Mucosa of rectum (tissue), 2 donors: ENCODE results near the gene MS4A18.
"Not testable (repeated sequence)": the region's sequence is repeated elsewhere in the genome, so short reads cannot be mapped to it uniquely, and the experiment has no call there.

Experiments used
- H3K27ac ChIP-seq, 2 donors: one replicate each; pipeline ENCODE4 v1.7.0; 2013; ENCODE audit warnings: inconsistent platforms in 2 of 2, low read depth in 2 of 2, low read length in 2 of 2
- H3K27me3 ChIP-seq, 2 donors: one replicate each; pipeline ENCODE4 v1.7.0; 2013; ENCODE audit warnings: low read length in 2 of 2; ENCODE audit not compliant: control insufficient read depth in 2 of 2, insufficient read depth in 2 of 2
- H3K36me3 ChIP-seq, 2 donors: one replicate each; pipeline ENCODE4 v1.7.0; 2013; ENCODE audit warnings: low read length in 2 of 2; ENCODE audit not compliant: control insufficient read depth in 2 of 2, insufficient read depth in 2 of 2
- H3K4me1 ChIP-seq, 2 donors: one replicate each; pipeline ENCODE4 v1.7.0; 2013; ENCODE audit warnings: low read length in 2 of 2, mild to moderate bottlenecking in 1 of 2; ENCODE audit not compliant: control insufficient read depth in 2 of 2, insufficient read depth in 2 of 2
- H3K4me3 ChIP-seq, 2 donors: one replicate each; pipeline ENCODE4 v1.7.0; 2013; ENCODE audit warnings: low read length in 2 of 2
- H3K9ac ChIP-seq, 2 donors: one replicate each; pipeline ENCODE4 v1.7.0; 2013; ENCODE audit warnings: low read length in 2 of 2, low read depth in 1 of 2, mild to moderate bottlenecking in 1 of 2
- H3K9me3 ChIP-seq, 2 donors: one replicate each; pipeline ENCODE4 v1.7.0; 2013; ENCODE audit warnings: low read length in 2 of 2; ENCODE audit not compliant: control insufficient read depth in 2 of 2
- donor health status: healthy.
- donor health status: Normal muscosa, but diverticular disease.

Gene MS4A18

DNA sequence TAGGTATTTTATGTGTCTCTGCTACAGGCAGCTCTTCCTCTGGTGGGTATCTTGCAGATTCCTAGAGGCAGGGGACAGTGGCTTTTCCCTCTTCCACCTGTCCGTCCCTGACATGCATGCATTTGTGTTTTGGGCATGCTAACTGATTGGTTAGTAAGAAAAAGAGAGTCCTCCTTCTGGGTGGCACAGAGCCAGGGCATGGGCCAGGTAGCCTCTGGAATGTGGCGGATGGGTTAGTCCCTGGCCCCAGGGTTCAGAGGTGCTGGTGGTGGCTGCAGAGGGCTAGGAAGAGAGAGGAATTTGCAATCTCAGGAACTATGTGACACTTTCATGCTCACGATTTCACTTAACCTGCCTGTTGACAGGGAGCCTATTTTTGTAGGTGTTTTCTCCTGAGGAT, 26.4 kb downstream of the MS4A18 start:
- H3K27ac ChIP-seq: no peak overlapping the region
- no peaks in the 10 kb centered on the region for H3K4me1 ChIP-seq
- peaks cover 0 to 3% of the 10 kb centered on the region in 2 donors for H3K27me3 ChIP-seq
- no peak overlapping the region for H3K4me3 ChIP-seq
- H3K9me3 ChIP-seq: no peaks in the 10 kb centered on the region
- H3K36me3 ChIP-seq: no peaks in the 10 kb centered on the region
- H3K9ac ChIP-seq: no peak overlapping the region

DNA sequence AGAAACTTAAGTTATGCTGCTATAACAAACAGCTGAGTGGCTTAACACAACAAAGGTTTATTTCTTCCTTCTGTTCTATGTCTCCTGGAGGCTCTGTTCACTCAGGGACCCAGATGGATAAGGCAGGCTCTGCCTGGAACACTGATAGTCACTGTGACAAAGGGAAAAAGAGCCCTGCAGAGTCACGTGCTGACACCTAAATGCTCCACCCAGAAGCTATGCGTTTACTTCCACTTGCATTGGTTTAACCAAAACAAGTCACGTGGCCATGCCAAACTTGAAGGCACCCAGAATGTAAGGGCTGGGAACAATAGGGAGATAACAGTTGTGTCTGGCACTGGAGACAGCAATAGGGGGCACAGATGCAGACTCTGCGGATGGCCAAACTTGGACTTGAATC, 28.8 kb downstream of the MS4A18 start:
- no peaks in the 10 kb centered on the region for H3K9me3 ChIP-seq
- H3K27me3 ChIP-seq: peaks cover 0 to 3% of the 10 kb centered on the region in 2 donors
- no peak overlapping the region for H3K9ac ChIP-seq
- no peak overlapping the region for H3K27ac ChIP-seq
- no peaks in the 10 kb centered on the region for H3K4me1 ChIP-seq
- H3K36me3 ChIP-seq: no peaks in the 10 kb centered on the region
- H3K4me3 ChIP-seq: no peak overlapping the region

DNA sequence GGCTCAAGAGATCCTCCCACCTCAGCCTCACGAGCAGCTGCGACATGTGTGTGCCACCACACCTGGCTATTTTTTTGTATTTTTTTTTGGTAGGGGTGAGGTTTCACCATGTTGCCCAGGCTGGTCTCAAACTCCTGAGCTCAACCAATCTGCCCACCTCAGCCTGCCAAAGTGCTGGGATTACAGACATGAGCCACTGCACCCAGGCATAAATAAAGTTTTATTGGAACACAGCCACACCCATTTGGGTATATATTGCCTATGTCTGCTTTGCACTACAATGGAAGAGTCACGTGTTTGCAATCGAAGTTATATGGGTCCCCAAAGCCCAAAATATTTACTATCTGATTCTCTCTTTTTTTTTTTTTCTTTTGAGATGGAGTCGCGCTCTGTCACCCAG, 30.4 kb downstream of the MS4A18 start:
- H3K27me3 ChIP-seq: peaks cover 0 to 3% of the 10 kb centered on the region in 2 donors
- H3K9ac ChIP-seq: no peak overlapping the region
- H3K9me3 ChIP-seq: no peaks in the 10 kb centered on the region
- no peak overlapping the region for H3K4me3 ChIP-seq
- H3K27ac ChIP-seq: no peak overlapping the region
- H3K36me3 ChIP-seq: no peaks in the 10 kb centered on the region
- no peaks in the 10 kb centered on the region for H3K4me1 ChIP-seq

DNA sequence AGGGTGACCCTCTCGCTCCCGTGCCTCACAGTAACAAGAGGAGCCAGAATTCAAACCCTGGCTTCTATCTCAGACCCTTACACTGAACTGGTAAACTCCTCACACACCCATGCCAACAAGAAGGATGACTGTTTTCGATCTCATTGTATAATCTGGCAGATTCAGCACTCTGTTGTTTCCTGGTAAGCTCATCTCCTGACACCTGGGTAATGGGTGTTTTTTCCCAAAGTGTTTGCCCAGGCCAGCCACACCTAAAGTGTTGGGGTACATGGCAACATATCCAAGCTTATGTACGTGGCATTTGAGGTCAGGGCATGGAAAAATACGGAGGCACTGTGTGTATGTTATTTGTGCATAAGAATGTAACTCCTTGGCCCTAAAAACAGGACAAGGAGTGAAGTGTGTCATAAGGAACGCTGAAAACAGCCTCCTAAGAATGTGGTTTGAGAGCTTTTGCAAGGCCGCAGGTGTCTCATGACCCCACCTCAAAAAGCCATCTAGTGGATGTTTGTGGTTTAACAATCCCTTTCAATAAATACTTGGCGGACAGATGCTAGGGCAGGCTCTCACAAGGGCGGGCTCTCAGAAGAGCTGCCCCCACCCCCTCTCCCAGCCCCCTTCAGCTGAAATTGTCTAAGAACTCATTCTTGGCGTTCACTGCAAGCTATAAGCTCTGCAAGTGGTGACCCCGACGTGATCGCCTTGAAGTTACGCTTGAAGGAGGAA, 31.9 kb downstream of the MS4A18 start, which contains the start of gene MS4A15:
TSS of gene MS4A15 (plus strand) at position 561 of the 726 bp plus-strand sequence. CDS start 6,867 bp downstream, outside the sequence.
- H3K27ac ChIP-seq: no peak within 1 kb of the TSS
- no peaks in the 10 kb centered on the region for H3K4me1 ChIP-seq
- H3K4me3 ChIP-seq: no peak within 1 kb of the TSS
- no peaks in the 10 kb centered on the region for H3K9me3 ChIP-seq
- peaks cover 0 to 4% of the 10 kb centered on the region in 2 donors for H3K27me3 ChIP-seq
- no peak within 1 kb of the TSS for H3K9ac ChIP-seq
- no peaks in the 10 kb centered on the region for H3K36me3 ChIP-seq

DNA sequence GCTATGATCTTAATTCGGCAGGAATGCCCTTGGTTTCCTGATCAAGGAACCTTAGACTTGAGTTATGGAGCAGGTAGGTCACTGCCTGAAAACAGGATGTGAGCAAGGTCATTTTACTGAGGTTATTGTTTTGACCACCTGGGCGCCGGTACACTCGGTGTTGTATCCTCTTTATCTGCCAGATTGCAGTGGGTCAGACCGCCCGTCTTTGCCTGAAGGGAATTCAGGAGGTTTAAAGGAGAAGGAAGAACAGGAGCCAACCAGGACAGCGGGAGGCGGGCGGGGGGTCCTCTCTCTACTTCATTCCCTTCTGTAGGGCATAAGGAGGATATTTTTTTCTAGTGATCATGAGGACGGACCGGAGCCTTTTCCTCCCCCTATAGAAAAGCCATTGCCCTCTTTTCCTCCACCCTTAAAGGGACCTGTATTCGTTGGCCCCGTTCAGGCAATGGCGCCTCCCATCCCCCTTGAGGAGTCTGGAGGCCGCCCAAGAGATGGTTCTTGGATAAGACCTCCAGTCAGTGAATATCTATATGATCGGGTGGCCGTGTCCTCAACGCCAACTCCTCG, 32.8 kb downstream of the MS4A18 start:
- Histone ChIP-seq H3K36me3 (no peaks in the 10 kb centered on the region), H3K9me3 (no peaks in the 10 kb centered on the region), H3K9ac (no peak overlapping the region), H3K4me1 (no peaks in the 10 kb centered on the region), H3K27ac (no peak overlapping the region), H3K27me3 (peaks cover 0 to 4% of the 10 kb centered on the region in 2 donors), H3K4me3 (no peak overlapping the region)

DNA sequence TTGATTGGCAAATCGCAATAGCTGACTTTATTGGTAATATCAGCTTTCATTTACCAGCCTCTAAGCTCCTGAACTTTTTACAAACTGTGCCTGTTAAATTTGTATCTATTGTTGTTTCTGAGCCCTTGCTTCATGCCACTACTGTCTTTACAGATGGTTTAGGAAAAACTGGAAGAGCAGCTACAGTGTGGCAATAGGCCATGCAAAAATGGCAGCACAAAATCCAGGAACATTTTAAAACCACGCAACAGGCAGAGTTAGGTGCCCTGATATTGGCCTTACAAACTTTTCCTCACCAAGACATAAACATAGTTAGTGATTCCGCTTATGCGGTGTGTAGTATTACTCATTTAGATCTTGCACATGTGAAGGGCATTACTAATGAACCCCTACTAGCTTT, 34.2 kb downstream of the MS4A18 start:
- H3K4me1 ChIP-seq, H3K27ac ChIP-seq, H3K4me3 ChIP-seq, H3K36me3 ChIP-seq, H3K27me3 ChIP-seq, H3K9me3 ChIP-seq, H3K9ac ChIP-seq: not testable (repeated sequence)

DNA sequence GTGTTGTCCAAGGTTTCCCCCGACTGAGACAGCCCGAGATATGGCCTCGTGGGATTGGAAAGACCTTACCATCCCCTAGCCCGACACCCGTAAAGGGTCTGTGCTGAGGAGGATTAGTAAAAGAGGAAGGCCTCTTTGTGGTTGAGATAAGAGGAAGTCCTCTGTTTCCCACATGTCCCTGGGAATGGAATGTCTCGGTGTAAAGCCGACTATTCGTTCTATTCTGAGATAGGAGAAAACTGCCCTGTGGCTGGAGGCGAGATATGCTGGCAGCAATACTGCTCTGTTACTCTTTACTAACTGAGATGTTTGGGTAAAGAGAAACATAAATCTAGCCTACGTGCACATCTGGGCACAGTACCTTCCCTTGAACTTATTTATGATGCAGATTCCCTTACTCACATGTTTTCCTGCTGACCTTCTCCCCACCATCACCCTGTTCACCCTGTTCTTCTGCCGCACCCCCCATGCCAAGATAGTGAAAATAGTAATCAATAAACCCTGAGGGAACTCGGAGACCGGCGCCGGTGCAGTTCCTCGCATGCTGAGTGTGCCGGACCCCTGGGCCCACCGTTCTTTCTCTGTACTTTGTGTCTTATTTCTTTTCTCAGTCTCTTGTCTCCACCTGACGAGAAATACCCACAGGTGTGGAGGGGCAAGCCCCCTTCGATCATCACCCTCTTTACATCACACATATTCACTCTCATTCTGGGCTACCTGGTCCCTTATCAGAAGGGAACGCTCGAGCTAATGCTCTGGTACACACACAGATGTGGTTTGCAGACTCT, 35.1 kb downstream of the MS4A18 start:
- not testable (repeated sequence) for H3K4me1 ChIP-seq, H3K36me3 ChIP-seq, H3K9ac ChIP-seq, H3K27me3 ChIP-seq, H3K4me3 ChIP-seq, H3K27ac ChIP-seq, H3K9me3 ChIP-seq

DNA sequence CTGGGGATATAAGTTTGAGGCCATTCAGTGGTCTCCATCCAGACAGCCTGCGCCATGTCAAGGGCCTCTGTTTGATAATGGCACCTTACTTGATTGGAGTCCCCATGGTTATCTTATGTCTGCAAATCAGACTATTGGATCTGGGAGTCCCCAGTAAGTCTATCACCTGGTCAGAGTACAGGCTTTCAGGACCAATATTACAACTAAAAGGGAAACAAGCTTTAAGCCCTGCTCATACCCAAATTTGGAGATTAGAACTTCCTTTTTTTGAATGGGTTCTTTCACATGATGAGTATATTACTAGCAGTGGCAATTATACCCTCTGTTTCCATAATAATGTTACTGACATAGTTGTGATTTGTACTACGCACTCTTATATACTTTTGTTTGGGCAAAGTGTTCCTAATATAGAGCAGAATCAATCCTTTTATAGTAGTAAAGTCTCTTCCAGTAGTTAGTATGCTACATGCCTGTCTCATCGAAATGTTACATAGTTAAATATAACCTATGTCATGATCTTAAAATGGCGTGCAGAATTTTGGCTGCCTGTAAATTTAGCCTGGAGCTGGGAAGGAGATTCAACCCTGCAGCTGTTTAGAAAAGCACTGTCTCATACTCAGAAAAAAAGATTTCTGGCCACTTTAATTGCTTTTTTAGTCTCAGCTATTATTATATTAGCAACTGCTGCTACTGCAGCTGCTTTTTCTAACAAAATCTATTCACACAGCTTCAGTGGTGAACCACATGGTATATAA, 37.1 kb downstream of the MS4A18 start:
- no peak overlapping the region for H3K27ac ChIP-seq
- H3K27me3 ChIP-seq: peaks cover 0 to 4% of the 10 kb centered on the region in 2 donors

DNA sequence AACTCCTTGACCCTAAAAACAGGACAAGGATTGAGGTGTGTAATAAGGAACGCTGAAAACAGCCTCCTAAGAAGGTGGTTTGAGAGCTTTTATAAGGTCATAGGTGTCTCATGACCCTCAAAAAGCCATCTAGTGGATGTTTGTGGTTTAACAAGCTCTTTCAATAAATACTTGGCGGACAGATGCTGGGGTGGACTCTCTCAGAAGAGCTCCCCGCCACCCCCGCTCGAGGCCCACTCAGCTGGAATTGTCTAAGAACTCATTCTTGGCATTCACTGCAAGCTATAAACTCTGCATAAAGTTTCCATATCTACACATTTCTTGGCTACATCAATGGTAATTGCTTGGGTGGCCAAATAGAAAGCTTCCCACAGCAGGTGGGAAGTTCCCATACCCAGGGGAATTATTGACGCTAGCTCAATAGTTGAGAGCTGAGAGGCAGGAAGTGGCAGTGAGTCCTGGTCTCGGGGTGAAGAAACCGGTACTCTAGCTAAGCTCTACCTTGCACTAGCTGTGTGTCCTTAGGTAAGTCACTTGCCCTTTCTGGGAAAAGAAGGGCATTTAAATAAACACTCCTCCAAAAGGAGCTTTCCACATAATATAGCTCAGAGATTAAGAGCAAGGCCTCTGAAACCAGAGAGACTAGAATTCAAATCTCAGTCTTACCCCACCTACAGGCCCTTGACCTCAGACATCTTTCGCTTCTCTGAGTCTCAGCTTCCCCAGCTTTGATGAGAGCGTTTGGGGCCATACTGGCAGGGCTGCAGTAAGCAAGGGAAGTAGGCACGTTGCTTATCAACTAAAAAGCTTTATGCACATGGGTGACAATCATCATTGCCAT, 38.6 kb downstream of the MS4A18 start:
- H3K9me3 ChIP-seq: no peaks in the 10 kb centered on the region
- H3K4me1 ChIP-seq: no peaks in the 10 kb centered on the region
- H3K4me3 ChIP-seq: no peak overlapping the region
- no peaks in the 10 kb centered on the region for H3K36me3 ChIP-seq
- peaks cover 0 to 4% of the 10 kb centered on the region in 2 donors for H3K27me3 ChIP-seq
- no peak overlapping the region for H3K9ac ChIP-seq
- no peak overlapping the region for H3K27ac ChIP-seq

More for the DNA sequence above, 37.1 kb downstream of the MS4A18 start:
- no peaks in the 10 kb centered on the region for H3K9me3 ChIP-seq
- no peaks in the 10 kb centered on the region for H3K36me3 ChIP-seq
- no peaks in the 10 kb centered on the region for H3K4me1 ChIP-seq
- no peak overlapping the region for H3K4me3 ChIP-seq
- no peak overlapping the region for H3K9ac ChIP-seq
